GM19351 (cell line): Measurements from ENCODE around the gene FAM156A.
"Not testable (repeated sequence)": the region's sequence is repeated elsewhere in the genome, so short reads cannot be mapped to it uniquely, and the experiment has no call there.

ENCODE experiments used
- ATAC-seq: cut with Tn5 transposase; IDR thresholded peaks from one replicate; pipeline ENCODE4 v1.9.1; 2021; ENCODE audit warnings: mild to moderate bottlenecking, moderate library complexity; ENCODE audit not compliant: unreplicated experiment

Gene FAM156A, protein sequence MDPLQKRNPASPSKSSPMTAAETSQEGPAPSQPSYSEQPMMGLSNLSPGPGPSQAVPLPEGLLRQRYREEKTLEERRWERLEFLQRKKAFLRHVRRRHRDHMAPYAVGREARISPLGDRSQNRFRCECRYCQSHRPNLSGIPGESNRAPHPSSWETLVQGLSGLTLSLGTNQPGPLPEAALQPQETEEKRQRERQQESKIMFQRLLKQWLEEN

DNA sequence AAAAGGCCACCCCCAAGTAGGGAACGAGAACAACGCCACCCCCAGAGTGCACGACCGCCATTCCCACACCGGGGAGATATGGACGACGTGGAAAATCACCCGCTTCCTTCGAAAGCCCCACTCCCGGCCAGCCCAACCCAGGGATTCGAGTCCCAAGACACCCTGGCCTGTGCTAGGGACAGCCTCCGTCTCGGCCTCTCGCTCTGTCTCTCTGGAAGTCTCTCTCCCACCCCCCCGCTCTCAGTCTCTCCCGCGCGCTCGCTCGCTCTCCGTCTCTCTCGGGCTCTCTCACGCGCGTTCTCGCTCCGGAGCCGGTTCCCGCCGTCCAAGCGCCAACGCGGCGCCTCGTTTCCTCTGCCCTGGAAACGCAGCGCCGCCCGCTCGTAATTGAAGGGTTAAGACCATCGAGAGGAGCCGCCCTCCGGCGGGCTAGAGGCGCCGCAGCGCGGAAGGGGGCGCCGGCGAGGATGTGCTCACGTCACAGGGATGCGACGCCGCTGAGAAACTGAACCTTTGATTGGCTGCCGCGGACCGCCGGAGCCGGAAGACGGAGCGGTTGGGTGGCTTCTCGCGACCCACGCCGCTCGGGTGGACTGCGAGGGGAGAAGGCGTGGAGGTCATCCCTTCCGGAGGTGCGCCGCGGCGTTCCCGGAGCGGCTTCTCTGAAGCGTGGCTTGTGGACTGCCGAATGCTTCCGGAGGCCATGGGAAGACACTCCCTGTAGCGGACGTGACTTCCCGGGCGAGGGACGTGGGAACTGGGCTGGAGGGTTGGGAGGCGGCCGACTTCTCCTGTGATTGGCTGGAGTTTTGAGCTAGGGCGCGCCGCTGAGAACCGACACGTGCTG is at the start of gene FAM156A:
Gene FAM156A, minus strand, starts transcription at position 406 of the 847 bp plus-strand sequence. CDS start 9,930 bp downstream, outside the sequence.
- ATAC-seq, result peak; percentile 80

DNA sequence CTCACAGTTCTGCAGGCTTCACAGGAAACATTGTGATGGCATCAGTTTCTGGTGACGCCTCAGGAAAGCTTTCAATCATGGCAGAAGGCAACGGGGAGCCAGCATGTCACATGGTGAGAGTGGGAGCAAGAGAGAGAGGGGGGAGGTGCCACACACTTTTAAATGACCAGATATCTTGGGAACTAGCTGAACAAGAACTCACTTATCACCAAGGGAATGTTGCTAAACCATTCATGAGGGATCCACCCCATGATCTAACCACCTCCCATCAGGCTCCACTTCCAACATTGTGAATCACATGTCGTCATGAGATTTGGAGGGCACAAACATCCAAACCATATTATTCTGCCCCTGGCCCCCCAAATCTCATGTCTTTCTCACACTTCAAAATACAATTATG is 47.0 kb upstream of the FAM156A start:
- no peak for ATAC-seq

DNA sequence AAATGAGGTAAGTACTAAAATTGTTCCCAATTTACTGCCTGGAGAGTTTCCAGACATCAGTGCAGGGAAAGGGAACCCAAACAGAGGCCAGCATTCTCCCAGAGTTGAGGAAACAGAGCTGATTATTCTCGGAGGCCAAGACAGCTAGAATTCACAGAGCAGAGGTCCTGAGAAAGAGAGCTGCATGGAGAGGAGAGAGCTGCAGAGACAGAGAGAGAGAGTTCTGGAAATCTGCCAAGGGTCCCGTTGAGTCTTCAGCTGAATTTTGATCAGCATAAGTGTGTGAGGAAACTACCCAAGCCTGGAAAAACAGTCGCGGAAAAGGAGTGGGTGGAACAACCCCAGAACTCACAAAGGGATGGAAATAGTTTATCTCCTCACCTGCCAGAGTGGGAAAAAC is 46.5 kb upstream of the FAM156A start:
- no peak for ATAC-seq

DNA sequence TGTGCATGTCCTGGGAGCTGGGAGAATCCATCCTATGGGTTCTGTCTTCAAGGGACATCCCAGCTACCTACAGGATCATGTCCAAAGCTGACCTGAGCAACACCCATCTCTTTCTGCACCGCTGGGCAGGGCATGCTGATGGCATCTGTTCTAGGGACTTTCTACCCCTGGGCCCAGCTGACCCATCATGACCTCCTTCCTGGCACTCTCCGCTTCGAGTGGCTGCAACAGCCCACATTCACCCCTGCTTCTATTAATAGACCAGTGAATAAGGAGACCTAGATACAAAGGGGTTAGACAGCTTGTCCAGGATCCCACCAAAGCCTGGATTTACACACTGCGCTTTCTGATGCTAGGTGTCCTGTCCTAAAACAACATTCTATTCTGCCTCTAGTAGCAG is 45.7 kb upstream of the FAM156A start:
- no peak for ATAC-seq

DNA sequence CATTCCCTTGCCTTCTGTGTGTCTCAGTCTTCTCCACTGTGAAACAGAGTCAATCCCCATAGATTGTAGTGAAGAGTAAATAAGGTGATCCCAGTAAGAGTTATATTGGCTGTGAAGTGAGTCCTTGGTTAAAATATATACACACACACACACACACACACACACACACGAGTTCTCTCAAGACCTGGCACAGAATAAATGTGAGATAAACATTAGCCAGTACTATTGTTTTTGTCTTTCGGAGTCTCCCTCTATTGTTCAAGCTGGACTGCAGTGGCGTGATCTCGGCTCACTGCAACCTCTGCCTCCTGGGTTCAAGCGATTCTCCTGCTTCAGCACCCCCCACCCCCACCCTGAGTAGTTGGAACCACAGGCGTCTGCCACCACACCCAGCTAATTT is 44.8 kb upstream of the FAM156A start:
- ATAC-seq, result no peak

DNA sequence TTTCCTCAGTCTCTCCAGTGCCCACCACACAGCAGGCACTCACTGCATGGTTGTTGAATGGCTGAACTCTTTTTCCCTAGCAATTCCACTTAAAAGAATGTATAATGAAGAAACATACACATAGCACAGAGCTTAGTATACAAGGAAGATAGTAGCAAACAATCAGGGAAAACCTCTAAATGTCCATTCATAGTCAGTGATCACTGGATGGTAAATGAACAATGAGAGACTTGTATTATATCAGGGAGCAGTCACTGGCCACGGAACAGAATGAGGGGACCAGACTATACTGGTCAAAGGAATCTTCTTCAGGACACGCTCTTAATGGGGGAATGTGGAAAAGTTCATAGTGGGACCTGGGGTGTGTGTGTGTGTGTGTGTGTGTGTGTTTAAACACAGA is 43.6 kb upstream of the FAM156A start:
- no peak for ATAC-seq

DNA sequence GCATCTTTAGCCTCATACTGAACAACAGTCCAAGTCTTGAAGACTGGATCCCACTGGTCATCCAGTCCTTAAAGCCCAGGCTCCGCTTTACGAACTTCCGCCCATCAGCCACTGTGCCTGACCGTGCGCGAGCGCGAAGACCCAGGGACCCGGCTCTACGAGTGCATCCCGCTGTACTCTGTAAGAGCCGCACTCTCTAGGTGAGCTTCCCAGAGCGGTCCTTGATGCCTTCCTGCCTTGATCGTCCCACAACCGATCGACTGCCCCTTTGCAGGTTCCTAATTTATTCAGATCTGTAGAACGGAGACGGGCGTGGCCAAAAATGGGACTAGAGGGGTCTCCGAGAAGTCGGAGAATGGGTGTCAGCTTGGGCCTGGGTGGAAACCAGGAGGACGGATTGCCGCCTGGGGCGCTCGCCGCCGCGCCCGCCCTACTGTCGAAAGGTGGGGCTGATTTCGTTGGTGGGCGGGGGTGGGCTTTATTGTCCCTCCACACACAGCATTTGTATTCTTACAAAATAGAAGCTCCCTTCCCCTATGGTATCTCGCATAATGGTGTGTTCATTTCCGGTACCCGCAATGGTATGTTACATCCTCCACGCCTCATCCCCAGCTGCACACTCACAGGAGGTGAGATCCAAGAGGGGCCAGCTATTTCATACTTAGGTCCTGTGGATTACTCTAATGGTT is 42.3 kb upstream of the FAM156A start:
- no peak for ATAC-seq

DNA sequence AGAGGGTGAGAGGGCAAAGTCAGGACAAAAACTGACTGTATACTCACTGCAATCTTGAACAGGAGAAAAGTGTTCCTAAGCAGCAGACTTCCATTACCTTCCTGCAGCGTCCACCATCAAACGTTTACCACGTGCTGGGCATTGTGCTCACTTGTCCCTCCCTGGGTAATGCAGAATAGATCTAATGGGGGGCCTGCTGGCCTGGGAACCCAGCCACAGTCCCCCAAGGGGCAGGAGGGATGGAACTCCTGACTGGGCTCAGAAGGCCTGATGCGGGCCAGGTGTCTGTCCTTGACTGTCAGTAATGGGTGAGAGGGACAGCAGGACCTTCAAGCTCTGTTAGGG is 37.6 kb upstream of the FAM156A start:
- no peak for ATAC-seq

DNA sequence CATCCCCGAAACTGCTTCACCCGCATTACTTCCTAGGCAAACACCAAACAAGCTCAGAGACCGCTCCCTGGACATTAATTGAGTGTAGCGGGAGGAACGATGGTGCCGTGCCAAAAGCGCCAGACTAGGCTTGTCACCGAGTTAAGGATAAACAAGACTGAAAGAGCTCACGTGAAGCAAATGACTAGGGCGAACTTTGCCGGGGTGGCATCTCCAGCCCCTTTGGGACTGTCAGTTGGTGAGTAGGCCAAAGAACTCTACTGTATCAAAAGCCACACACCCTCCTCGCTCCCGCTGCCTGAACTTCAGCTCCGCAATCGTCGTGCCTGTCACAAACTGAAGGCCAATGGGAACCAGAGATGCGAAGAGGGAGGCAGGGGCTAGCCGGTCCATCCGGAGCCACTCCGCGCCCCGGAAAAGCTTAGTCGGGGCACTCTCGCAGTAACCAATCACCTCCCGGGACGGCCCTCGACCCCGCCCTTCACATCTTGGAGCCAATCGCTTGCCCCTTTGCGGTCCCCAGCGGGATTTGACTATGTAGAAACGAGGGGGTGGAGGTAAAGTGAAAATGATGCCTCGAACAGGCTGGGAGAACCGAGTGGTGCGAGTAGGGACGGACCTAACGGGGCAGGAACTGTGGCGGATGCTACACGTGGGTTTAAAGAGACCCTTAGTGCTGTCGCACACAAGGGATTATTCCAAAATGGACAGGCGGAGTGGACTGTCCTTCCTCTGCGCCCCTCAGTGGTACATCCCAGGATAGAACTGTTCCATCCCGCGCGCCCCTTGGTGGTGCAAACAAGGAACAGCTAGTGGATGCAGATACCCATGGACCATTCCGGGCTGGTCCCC is 37.0 kb upstream of the FAM156A start:
- ATAC-seq, result peak; percentile 95

DNA sequence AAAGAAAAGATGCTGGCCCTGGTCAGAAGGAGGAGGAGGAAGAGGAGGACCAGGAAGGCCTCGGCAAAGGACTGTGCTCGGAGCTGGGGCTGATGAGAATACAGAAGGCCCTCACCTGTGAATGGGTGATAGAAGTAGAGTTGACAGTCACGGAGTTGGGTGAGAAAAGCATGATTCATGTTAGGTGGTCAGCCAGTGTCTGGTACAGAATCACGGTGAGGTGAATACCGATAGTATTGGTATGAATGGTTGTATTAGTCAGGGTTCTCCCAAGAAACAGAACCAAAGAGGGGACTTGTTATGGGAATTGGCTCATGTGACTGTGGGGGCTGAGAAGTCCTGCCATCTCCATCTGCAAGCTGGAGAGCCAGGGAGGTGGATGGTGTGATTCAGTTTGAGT is 32.5 kb upstream of the FAM156A start:
- ATAC-seq, result no peak

DNA sequence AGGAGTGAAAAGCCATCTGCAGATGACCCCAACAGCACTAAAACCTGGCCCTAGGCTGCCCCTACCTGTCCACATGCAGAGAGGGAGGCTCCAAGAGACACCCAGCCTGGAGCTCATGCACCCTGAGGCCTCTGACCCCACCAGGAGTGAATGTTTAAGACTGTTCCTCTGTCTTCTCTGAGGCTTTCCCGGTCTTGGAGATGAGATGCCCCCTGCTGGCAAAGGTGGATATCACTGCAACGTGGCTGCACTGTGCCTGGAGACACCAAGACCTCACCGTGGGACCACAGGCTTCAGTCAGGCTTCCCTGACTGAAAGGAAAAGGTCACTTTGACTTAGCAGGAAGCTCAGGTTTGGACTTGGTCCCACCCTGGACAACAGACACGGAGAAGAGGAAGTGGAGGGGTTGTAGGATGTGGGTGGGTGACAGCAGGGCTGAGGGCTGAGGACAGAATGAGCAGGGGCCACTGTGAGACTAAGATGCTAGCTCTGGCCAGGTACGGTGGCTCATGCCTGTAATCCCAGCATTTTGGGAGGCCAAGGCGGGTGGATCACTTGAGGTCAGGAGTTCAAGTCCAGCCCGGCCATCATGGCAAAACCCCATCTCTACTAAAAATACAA is 31.8 kb upstream of the FAM156A start:
- ATAC-seq, result peak; percentile 91

DNA sequence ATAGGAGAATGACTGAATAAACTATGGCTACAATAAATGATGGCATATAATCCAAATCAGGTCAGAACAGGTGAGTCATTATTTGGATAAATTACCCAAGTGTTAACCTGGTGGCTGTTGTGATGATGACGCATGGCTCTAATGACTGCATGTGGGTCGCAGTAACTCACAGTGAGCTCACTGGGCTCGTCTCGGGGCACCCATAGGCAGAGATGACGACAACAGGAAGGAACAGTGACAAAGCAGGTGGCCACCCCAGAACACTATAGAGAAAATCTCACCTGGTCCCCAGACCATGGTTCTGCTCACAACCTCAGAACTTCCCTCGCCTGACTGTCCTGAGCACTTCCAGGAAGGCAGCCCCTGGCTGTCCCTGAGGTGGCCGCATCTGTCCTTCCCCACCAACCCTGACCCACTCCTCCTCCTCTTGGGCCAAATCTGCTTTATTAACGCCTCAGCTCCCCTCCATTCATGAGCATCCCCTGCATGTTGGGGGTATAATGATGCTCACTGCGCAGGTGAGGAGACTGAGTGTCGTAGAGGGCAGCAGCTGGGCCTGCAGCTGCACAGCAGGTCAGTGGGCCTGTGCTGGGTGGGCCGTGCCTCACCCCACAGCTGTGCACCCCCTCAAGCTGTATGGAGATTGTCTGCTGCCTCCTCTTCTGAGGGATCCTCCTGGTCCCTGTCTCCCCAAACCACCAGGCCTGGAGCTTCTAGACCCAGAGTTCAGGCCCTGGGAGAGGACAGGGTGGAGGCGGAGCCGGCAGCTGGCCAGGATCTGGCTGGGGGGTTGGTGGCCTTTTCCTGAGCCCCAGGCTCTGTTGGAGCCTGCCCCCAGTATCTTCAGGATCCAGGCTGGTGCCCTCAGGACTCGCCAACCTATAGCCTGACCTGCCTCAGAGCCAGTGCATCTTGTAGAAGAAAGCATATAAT is 30.9 kb upstream of the FAM156A start:
- ATAC-seq, result no peak

DNA sequence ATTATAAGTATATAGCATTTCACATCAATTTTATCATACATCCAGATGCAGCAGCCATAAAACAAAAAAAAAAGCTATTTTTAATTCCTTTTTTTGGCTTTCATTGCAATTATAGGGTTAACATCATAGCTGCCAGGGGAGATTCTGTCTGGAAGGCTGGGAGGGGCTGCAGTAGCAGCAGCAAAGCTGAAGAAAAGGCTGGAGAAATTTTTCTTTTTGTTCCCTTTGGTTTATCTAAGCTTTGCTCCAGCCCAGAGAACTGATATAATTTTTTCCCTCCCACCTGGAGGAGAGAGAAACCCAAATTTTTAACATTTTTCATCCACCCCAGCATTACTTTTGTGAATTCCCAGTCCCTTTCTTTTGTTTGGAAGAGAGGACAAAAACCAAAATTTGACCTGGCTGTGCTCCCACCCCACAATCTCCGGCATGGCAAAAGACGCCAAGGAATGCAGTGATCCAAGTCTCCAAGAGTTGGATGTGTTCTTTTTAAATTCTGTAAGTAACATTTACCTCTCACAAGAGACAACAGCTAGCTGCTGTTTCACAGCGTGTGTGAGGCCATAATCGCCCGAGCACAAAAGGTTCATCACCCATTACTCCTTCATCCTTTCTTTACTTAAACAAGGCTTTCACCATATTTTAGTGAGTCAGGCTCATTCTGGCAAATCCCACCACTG is 25.1 kb upstream of the FAM156A start:
- ATAC-seq, result no peak

DNA sequence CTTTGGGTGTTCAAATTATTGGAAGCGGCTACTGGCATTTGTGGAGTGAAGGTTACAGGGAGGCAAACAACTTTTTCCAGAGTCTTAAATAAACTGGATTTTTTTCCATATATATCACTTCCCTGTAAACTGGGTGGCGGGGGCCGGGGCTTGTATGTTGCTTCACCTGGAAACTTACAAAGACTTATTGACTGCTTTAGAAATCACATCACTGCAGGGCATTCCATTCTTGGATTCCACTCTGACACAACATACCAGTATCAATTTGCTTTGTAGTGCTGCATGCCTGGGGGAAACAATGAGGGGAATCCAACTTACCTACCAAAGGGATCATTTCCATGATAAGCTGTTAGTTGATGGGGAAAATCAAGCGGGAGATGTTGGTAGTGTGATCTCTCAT is 21.7 kb upstream of the FAM156A start:
- no peak for ATAC-seq

DNA sequence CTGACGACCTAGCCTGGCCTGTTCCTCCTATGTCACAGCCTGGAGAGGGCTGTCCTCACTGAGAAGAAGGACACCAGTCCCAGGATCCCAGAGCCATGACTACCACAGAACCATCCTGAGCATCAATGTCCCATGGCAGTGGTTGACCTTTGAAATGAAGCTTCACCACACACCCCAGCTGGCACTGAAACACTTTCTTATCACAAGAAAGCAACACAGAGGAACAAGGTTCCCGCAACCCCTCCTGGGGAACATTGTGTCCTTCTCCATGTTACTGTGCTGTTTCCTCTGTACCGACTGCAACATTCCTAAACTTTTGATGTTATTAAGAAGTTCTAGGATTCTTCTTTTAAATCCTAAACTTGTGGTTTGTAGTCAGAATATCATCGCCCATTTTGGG is 21.2 kb upstream of the FAM156A start:
- no peak for ATAC-seq

DNA sequence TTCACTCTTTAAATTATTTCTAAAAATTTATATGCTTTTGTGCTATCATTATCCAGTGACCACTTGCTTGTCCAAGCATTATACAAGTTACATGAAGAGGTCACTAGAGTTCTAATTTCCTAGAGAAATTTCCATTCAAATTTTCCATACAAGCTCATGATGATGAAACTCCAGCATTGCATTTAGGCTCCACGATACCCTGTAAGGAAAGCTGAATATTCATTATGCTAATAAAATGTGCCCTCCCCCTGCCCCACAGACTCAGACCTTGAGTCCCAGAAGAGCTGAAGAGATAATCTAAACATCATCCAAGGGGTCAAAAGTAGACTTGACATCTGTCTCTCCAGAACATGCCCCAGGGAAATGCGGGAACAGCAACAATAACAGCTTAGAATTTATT is 19.6 kb upstream of the FAM156A start:
- no peak for ATAC-seq

DNA sequence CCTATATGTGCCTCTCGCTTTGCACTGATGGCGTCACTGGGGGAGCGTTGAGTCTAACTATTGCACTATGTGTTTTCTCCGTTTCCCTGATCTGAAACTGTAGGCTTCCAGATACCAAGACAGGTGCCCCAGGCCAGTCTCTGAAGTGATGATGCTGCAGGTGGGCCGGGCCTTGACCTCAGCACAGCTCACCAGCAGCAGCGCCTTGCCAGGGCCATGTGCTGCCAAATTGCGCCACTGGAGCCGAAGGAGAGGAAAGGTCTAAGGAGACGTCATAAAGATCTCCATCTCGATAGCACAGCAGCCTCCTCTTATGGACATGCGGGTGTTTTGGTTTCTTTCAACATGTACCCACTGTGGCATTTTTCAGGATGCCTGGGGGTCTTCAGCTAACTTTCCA is 17.3 kb upstream of the FAM156A start:
- not testable (repeated sequence) for ATAC-seq

DNA sequence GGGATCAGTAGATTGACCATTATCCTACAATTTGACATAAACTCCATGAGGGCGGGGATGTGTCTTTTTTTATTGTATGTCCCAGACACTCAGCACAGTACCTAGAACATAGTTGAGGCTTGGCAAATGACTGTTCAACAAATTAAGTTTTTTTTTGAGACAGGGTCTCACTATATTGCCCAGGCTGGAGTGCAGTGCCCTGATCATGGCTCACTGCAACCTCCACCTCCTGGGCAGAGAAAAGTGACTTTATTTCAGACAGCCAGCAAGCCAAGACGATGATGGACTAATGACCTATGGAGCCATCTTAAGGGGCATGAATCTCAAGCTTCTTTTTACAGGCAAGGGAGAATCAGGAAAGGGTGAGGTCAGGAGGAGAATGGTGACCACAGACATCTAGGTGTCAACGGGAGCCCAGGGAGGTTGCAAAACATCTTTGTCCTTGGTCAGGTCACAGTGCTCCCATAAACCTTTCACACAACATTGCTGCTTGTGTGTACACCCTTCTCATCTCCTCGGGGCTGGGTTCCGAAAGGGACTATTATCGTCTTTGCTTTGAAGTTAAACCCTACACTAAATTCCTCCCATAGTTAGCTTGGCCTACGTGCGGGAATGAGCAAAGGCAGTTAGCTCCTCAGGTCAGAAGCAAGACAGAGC is 16.1 kb upstream of the FAM156A start:
- not testable (repeated sequence) for ATAC-seq
